RWPE2 (cell line): Measurements from ENCODE around the gene PGAP3.
A peak's percentile ranks its signal among the peaks of the same experiment; 100 is the strongest.

Source experiments
- ATAC-seq: fragments of 200-7000 bp; cut with Tn5 transposase; 3 replicates; pipeline ENCODE4 v1.9.1; 2021; ENCODE audit warnings: low read depth
- DNase-seq: peaks from one replicate; pipeline ENCODE4 v3.0.0-alpha.2; 2020; ENCODE audit warnings: low spot score
- H3K27ac ChIP-seq: fragments of 450-650 bp; 2 replicates; pipeline ENCODE4 v1.5.1; 2017; ENCODE audit warnings: mild to moderate bottlenecking; ENCODE audit not compliant: poor library complexity, severe bottlenecking
- H3K27me3 ChIP-seq: fragments of 250-450 bp; sonication (Bioruptor Pico); 2 replicates; pipeline ENCODE4 v1.5.1; 2021; ENCODE audit warnings: mild to moderate bottlenecking, moderate library complexity; ENCODE audit not compliant: insufficient read depth, poor library complexity, severe bottlenecking
- H3K36me3 ChIP-seq: fragments of 250-450 bp; sonication (Bioruptor Pico); 2 replicates; pipeline ENCODE4 v1.5.1; 2020; ENCODE audit warnings: low read depth, mild to moderate bottlenecking, moderate library complexity
- H3K4me1 ChIP-seq: fragments of 250-450 bp; sonication (Bioruptor Pico); 2 replicates; pipeline ENCODE4 v1.5.1; 2021; ENCODE audit warnings: mild to moderate bottlenecking, moderate library complexity; ENCODE audit not compliant: insufficient read depth, poor library complexity, severe bottlenecking
- H3K4me3 ChIP-seq: fragments of 250-450 bp; sonication (Bioruptor Pico); 2 replicates; pipeline ENCODE4 v1.5.1; 2021; ENCODE audit warnings: mild to moderate bottlenecking, moderate library complexity; ENCODE audit not compliant: severe bottlenecking
- H3K9me3 ChIP-seq: fragments of 250-450 bp; sonication (Bioruptor Pico); 2 replicates; pipeline ENCODE4 v1.5.1; 2021; ENCODE audit warnings: mild to moderate bottlenecking, moderate library complexity; ENCODE audit not compliant: severe bottlenecking
- CTCF ChIP-seq: fragments of 450-650 bp; IDR thresholded peaks from one replicate; pipeline ENCODE4 v1.5.1; 2017; ENCODE audit warnings: mild to moderate bottlenecking, moderate library complexity; ENCODE audit not compliant: poor library complexity, severe bottlenecking

PGAP3 gene

GRCh38 chr17:39663688-39664580 is 23.9 kb downstream of the PGAP3 start:
- TF ChIP-seq CTCF, result no peak
- H3K9me3 ChIP-seq, result no peaks in the 10 kb centered on the region
- ATAC-seq (peak; percentile 43), DNase-seq (no peak)
- no peak overlapping the region for H3K27ac ChIP-seq
- peaks cover 4% of the 10 kb centered on the region for H3K27me3 ChIP-seq
- H3K36me3 ChIP-seq, result no peaks in the 10 kb centered on the region; the same call in 1 of the 2 replicates
- no peak overlapping the region for H3K4me3 ChIP-seq
- H3K4me1 ChIP-seq, result no peaks in the 10 kb centered on the region

DNA sequence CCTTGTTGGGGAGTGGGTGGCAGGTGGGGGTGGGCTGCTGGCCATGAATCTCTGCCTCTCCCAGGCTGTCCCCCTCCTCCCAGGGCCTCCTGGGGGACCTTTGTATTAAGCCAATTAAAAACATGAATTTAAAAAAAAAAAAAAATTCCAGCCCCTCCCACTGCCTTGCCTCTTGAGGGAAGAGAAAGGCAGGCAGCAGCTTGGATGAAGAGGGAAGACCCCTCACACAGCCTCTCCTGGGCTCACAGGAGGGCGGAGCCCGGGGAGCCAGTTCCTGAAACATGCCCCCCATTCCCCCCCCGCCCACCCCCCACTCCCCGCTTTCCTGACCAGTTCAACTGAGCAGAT is 24.5 kb downstream of the PGAP3 start:
- Histone ChIP-seq H3K4me1 (no peaks in the 10 kb centered on the region), H3K36me3 (no peaks in the 10 kb centered on the region; the same call in 1 of the 2 replicates), H3K27me3 (no peaks in the 10 kb centered on the region), H3K27ac (no peak overlapping the region), H3K9me3 (no peaks in the 10 kb centered on the region), H3K4me3 (no peak overlapping the region)
- DNase-seq (no peak), ATAC-seq (no peak)
- TF ChIP-seq CTCF, result no peak

DNA sequence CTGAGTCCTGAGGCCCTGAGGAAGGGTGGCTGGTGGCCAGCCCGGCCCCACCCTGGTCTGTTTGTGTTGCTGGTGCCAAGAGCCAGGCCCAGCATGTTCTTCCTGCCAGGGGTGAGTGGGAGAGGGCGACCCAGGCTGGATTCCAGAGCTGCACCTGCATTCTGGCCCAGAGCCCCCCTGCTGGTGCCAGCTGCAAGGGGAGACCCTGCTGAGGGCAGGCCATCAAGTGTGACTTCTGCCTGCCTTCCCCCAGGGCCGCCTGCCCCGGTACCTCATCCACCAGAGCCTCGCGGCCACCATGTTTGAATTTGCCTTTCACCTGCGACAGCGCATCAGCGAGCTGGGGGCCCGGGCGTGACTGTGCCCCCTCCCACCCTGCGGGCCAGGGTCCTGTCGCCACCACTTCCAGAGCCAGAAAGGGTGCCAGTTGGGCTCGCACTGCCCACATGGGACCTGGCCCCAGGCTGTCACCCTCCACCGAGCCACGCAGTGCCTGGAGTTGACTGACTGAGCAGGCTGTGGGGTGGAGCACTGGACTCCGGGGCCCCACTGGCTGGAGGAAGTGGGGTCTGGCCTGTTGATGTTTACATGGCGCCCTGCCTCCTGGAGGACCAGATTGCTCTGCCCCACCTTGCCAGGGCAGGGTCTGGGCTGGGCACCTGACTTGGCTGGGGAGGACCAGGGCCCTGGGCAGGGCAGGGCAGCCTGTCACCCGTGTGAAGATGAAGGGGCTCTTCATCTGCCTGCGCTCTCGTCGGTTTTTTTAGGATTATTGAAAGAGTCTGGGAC is 25.1 kb downstream of the PGAP3 start:
- Histone ChIP-seq H3K9me3 (no peaks in the 10 kb centered on the region), H3K27me3 (no peaks in the 10 kb centered on the region), H3K27ac (no peak overlapping the region), H3K4me3 (no peak overlapping the region), H3K4me1 (no peaks in the 10 kb centered on the region), H3K36me3 (no peaks in the 10 kb centered on the region; the same call in 1 of the 2 replicates)
- ATAC-seq, result no peak
- TF ChIP-seq CTCF, result no peak
- no peak for DNase-seq

- H3K27ac ChIP-seq, result no peak overlapping the region
- no peak for ATAC-seq
These were observed 25.9 kb downstream of the PGAP3 start for GRCh38 chr17:39661744-39662541.

More at GRCh38 chr17:39661744-39662541, 25.9 kb downstream of the PGAP3 start:
- Histone ChIP-seq H3K36me3 (no peaks in the 10 kb centered on the region; the same call in 1 of the 2 replicates), H3K27me3 (no peaks in the 10 kb centered on the region), H3K4me1 (no peaks in the 10 kb centered on the region), H3K4me3 (no peak overlapping the region), H3K9me3 (no peaks in the 10 kb centered on the region)
- TF ChIP-seq CTCF, result no peak
- DNase-seq, result no peak
